SJCRH30 (cell line): ENCODE results near the gene CD5L. TPM values are rescaled to one million over a fixed set of nuclear protein-coding genes. Genes with fewer than 3 reads are reported as not detected.
A peak's percentile ranks its signal among the peaks of the same experiment; 100 is the strongest.

ENCODE experiments used
- DNase-seq, 2 experiments: peaks; one replicate each; pipeline ENCODE4 v3.0.0-alpha.2; 2015 to 2020
- H3K27ac ChIP-seq: fragments of 250-450 bp; sonication (Bioruptor Pico); 2 replicates; pipeline ENCODE4 v1.5.1; 2020; ENCODE audit warnings: mild to moderate bottlenecking, moderate library complexity
- H3K27me3 ChIP-seq: fragments of 250-450 bp; sonication (Bioruptor Pico); 2 replicates; pipeline ENCODE4 v1.5.1; 2020; ENCODE audit warnings: mild to moderate bottlenecking, moderate library complexity
- H3K36me3 ChIP-seq: fragments of 250-450 bp; sonication (Bioruptor Pico); 2 replicates; pipeline ENCODE4 v1.5.1; 2020; ENCODE audit warnings: mild to moderate bottlenecking, moderate library complexity
- H3K4me1 ChIP-seq: fragments of 250-450 bp; sonication (Bioruptor Pico); 2 replicates; pipeline ENCODE4 v1.5.1; 2020; ENCODE audit warnings: mild to moderate bottlenecking, moderate library complexity
- H3K4me3 ChIP-seq: fragments of 250-450 bp; sonication (Bioruptor Pico); 2 replicates; pipeline ENCODE4 v1.5.1; 2020; ENCODE audit warnings: mild to moderate bottlenecking, moderate library complexity
- H3K9me3 ChIP-seq: fragments of 250-450 bp; sonication (Bioruptor Pico); replicated peaks from 2 replicates; pipeline ENCODE4 v1.5.1; 2020; ENCODE audit warnings: mild to moderate bottlenecking, moderate library complexity
- total RNA-seq: library from RNA; depleted of rRNA; stranded (reverse); fragments of >200 nt; shearing (Covaris generic); gene quantifications from 2 replicates; pipeline ENCODE4 v1.2.3, GENCODE V29; 2014; rRNA removed

CD5L gene
- not detected in 2 replicates for total RNA-seq

GRCh38 chr1:157841708-157842107 lies at the start of gene CD5L:
Gene CD5L, minus strand, starts transcription at chr1:157841808. Its CDS starts 107 bp downstream, at chr1:157841701.
- H3K27me3 ChIP-seq, result no peaks in the 10 kb centered on the region
- DNase-seq, result no peak

GRCh38 chr1:157882580-157882979 lies 41.0 kb upstream of the CD5L start:
- Histone ChIP-seq H3K27ac (no peak overlapping the region), H3K27me3 (no peaks in the 10 kb centered on the region), H3K9me3 (no peaks in the 10 kb centered on the region), H3K4me1 (no peaks in the 10 kb centered on the region), H3K4me3 (no peak overlapping the region), H3K36me3 (no peaks in the 10 kb centered on the region)
- no peak for DNase-seq

More at GRCh38 chr1:157841708-157842107, at the start of gene CD5L:
- Histone ChIP-seq H3K27ac (no peak within 1 kb of the TSS), H3K4me3 (no peak within 1 kb of the TSS), H3K36me3 (no peaks in the 10 kb centered on the region), H3K4me1 (no peaks in the 10 kb centered on the region), H3K9me3 (no peaks in the 10 kb centered on the region)

- H3K4me1 ChIP-seq, result no peaks in the 10 kb centered on the region
- no peaks in the 10 kb centered on the region for H3K36me3 ChIP-seq
- H3K9me3 ChIP-seq, result no peaks in the 10 kb centered on the region
- no peaks in the 10 kb centered on the region for H3K27me3 ChIP-seq
- H3K27ac ChIP-seq, result no peak overlapping the region
- no peak for DNase-seq
- no peak overlapping the region for H3K4me3 ChIP-seq
Observed at GRCh38 chr1:157880621-157881020, 39.0 kb upstream of the CD5L start.

- peak in 1 of 2 experiments; percentile 39 for DNase-seq
- Histone ChIP-seq H3K36me3 (no peaks in the 10 kb centered on the region), H3K27ac (no peak overlapping the region), H3K4me1 (no peaks in the 10 kb centered on the region), H3K27me3 (no peaks in the 10 kb centered on the region), H3K9me3 (no peaks in the 10 kb centered on the region), H3K4me3 (no peak overlapping the region)
Observed at GRCh38 chr1:157878059-157878458, 36.5 kb upstream of the CD5L start.

GRCh38 chr1:157870490-157870889 lies 28.9 kb upstream of the CD5L start:
- H3K4me1 ChIP-seq, result no peaks in the 10 kb centered on the region
- H3K27ac ChIP-seq, result no peak overlapping the region
- DNase-seq, result no peak
- H3K36me3 ChIP-seq, result no peaks in the 10 kb centered on the region
- no peaks in the 10 kb centered on the region for H3K9me3 ChIP-seq
- H3K27me3 ChIP-seq, result no peaks in the 10 kb centered on the region; the same call in 1 of the 2 replicates
- H3K4me3 ChIP-seq, result no peak overlapping the region

- H3K27ac ChIP-seq, result no peak overlapping the region
- no peak overlapping the region for H3K4me3 ChIP-seq
- no peaks in the 10 kb centered on the region; the same call in 1 of the 2 replicates for H3K27me3 ChIP-seq
- H3K4me1 ChIP-seq, result no peaks in the 10 kb centered on the region
- H3K9me3 ChIP-seq, result no peaks in the 10 kb centered on the region
- DNase-seq, result no peak
- no peaks in the 10 kb centered on the region for H3K36me3 ChIP-seq
Observed at GRCh38 chr1:157868654-157869053, 27.0 kb upstream of the CD5L start.

- Histone ChIP-seq H3K27me3 (no peaks in the 10 kb centered on the region; the same call in 1 of the 2 replicates), H3K36me3 (no peaks in the 10 kb centered on the region), H3K4me1 (no peaks in the 10 kb centered on the region), H3K27ac (no peak overlapping the region), H3K4me3 (no peak overlapping the region), H3K9me3 (no peaks in the 10 kb centered on the region)
- no peak for DNase-seq
Observed at GRCh38 chr1:157862114-157863070, 20.8 kb upstream of the CD5L start.

GRCh38 chr1:157856538-157856937 lies 14.9 kb upstream of the CD5L start:
- Histone ChIP-seq H3K36me3 (no peaks in the 10 kb centered on the region), H3K27ac (no peak overlapping the region), H3K27me3 (no peaks in the 10 kb centered on the region), H3K4me1 (no peaks in the 10 kb centered on the region), H3K9me3 (no peaks in the 10 kb centered on the region), H3K4me3 (no peak overlapping the region)
- no peak for DNase-seq

GRCh38 chr1:157852476-157852875 lies 10.9 kb upstream of the CD5L start:
- H3K4me3 ChIP-seq, result no peak overlapping the region
- H3K27me3 ChIP-seq, result no peaks in the 10 kb centered on the region
- no peaks in the 10 kb centered on the region for H3K9me3 ChIP-seq
- no peak overlapping the region for H3K27ac ChIP-seq
- H3K4me1 ChIP-seq, result no peaks in the 10 kb centered on the region
- no peak for DNase-seq
- H3K36me3 ChIP-seq, result no peaks in the 10 kb centered on the region

- no peak for DNase-seq
- no peaks in the 10 kb centered on the region for H3K36me3 ChIP-seq
- H3K4me3 ChIP-seq, result no peak overlapping the region
- H3K9me3 ChIP-seq, result no peaks in the 10 kb centered on the region
- H3K4me1 ChIP-seq, result no peaks in the 10 kb centered on the region
- no peaks in the 10 kb centered on the region for H3K27me3 ChIP-seq
- H3K27ac ChIP-seq, result no peak overlapping the region
Observed at GRCh38 chr1:157849229-157849875, 7.7 kb upstream of the CD5L start.

- H3K36me3 ChIP-seq, result no peaks in the 10 kb centered on the region
- no peak overlapping the region for H3K4me3 ChIP-seq
- H3K9me3 ChIP-seq, result no peaks in the 10 kb centered on the region
- H3K27me3 ChIP-seq, result no peaks in the 10 kb centered on the region
- H3K27ac ChIP-seq, result no peak overlapping the region
- H3K4me1 ChIP-seq, result no peaks in the 10 kb centered on the region
- no peak for DNase-seq
Observed at GRCh38 chr1:157844089-157844830, 2.7 kb upstream of the CD5L start.

- Histone ChIP-seq H3K27me3 (no peaks in the 10 kb centered on the region), H3K9me3 (no peaks in the 10 kb centered on the region), H3K27ac (no peak overlapping the region), H3K36me3 (no peaks in the 10 kb centered on the region), H3K4me1 (no peaks in the 10 kb centered on the region), H3K4me3 (no peak overlapping the region)
- DNase-seq, result no peak
Observed at GRCh38 chr1:157842939-157843338, 1.3 kb upstream of the CD5L start.

GRCh38 chr1:157838966-157839365 lies 2.6 kb downstream of the CD5L start:
- no peaks in the 10 kb centered on the region for H3K36me3 ChIP-seq
- no peak overlapping the region for H3K27ac ChIP-seq
- no peaks in the 10 kb centered on the region for H3K27me3 ChIP-seq
- no peaks in the 10 kb centered on the region for H3K4me1 ChIP-seq
- H3K4me3 ChIP-seq, result no peak overlapping the region
- no peaks in the 10 kb centered on the region for H3K9me3 ChIP-seq
- no peak for DNase-seq

- no peaks in the 10 kb centered on the region for H3K36me3 ChIP-seq
- H3K4me1 ChIP-seq, result no peaks in the 10 kb centered on the region
- H3K27me3 ChIP-seq, result no peaks in the 10 kb centered on the region
- no peak overlapping the region for H3K4me3 ChIP-seq
- no peak for DNase-seq
- H3K27ac ChIP-seq, result no peak overlapping the region
- no peaks in the 10 kb centered on the region for H3K9me3 ChIP-seq
Observed at GRCh38 chr1:157834430-157834829, 7.2 kb downstream of the CD5L start.

- Histone ChIP-seq H3K9me3 (no peaks in the 10 kb centered on the region), H3K4me1 (no peaks in the 10 kb centered on the region), H3K27me3 (no peaks in the 10 kb centered on the region), H3K36me3 (no peaks in the 10 kb centered on the region), H3K4me3 (no peak overlapping the region), H3K27ac (no peak overlapping the region)
- DNase-seq, result peak; percentile 21 to 45
Observed at GRCh38 chr1:157833145-157833544, 8.5 kb downstream of the CD5L start.
